ENCODE measurements around the gene CADM1. TPM values are rescaled to one million over a fixed set of nuclear protein-coding genes. Genes with fewer than 3 reads are reported as not detected.

Gene CADM1
- total and polyA plus RNA-seq, 10 donors = 1.4 to 18.8 (median 10.4) TPM

DNA sequence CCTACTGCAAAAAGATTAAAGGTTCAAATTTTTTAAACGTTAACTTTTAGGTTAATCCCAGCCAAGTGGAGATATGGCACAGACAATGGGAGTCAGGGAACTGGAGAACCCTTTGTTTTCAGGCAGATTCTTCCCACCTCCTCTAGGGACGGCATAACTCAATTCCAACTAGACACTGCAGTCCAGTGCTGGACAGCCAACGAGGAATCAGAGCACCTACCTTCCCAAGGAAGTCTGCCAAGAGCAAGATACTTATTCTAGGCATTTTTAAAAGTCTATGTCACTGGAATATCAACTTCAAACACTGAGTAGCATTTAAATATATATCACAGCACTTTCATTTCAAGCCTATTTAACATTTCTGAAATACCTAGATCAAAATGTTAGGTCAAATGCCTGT, 7.3 kb downstream of the CADM1 start:
- Histone ChIP-seq H3K27me3 (replicated peaks in 1 of 7) (peaks cover 0 to 49% (median 15%) of the 10 kb centered on the region in 7 donors), H3K27ac (no peak overlapping the region), H3K36me3 (no peaks in the 10 kb centered on the region), H3K4me1 (peaks cover 0 to 8% (median 0%) of the 10 kb centered on the region in 6 donors), H3K9me3 (no peaks in the 10 kb centered on the region), H3K4me3 (no peak overlapping the region)
- TF ChIP-seq POLR2A (IDR thresholded peaks at IDR 0.05) = no peak
- TF ChIP-seq POLR2AphosphoS5 (IDR thresholded peaks at IDR 0.05) = no peak
- TF ChIP-seq, protein P1, sequence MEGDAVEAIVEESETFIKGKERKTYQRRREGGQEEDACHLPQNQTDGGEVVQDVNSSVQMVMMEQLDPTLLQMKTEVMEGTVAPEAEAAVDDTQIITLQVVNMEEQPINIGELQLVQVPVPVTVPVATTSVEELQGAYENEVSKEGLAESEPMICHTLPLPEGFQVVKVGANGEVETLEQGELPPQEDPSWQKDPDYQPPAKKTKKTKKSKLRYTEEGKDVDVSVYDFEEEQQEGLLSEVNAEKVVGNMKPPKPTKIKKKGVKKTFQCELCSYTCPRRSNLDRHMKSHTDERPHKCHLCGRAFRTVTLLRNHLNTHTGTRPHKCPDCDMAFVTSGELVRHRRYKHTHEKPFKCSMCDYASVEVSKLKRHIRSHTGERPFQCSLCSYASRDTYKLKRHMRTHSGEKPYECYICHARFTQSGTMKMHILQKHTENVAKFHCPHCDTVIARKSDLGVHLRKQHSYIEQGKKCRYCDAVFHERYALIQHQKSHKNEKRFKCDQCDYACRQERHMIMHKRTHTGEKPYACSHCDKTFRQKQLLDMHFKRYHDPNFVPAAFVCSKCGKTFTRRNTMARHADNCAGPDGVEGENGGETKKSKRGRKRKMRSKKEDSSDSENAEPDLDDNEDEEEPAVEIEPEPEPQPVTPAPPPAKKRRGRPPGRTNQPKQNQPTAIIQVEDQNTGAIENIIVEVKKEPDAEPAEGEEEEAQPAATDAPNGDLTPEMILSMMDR (IDR thresholded peaks at IDR 0.05 in 8 of 11, conservative IDR thresholded peaks at IDR 0.05 in 3 of 11) = no peak
- 70 to 80% (median 74%) methylated on average over 3 of the region's 3 CpGs for WGBS, 5 donors
- intact Hi-C loops (cut with DNase I; ENCODE audit: low total_unique reads) = no loop called here
- no peak for DNase-seq

DNA sequence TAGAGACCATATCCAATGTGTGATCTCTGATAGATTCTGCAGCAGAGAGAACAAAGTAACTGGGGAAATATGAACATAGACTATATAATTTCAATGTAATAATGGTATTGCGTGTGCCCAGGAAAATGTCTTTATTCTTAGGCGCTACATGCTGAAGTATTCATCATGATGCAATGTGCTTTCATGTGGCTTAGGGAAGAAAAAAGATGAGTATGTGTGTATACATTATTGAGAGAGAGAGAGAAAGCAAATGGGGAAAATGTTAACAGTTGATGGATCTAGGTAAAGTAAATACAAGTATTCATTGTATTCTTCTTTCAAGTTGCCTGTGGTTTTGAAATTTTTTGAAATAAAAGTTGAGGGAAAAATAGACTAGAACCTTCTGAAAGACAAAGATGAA, 10.3 kb downstream of the CADM1 start:
- TF ChIP-seq, protein P1 (IDR thresholded peaks at IDR 0.05 in 8 of 11, conservative IDR thresholded peaks at IDR 0.05 in 3 of 11) = no peak
- intact Hi-C loops (cut with DNase I; ENCODE audit: low total_unique reads) = no loop called here
- 93 to 98% (median 97%) methylated on average over 2 of the region's 2 CpGs for WGBS, 5 donors
- Histone ChIP-seq H3K4me1 (no peaks in the 10 kb centered on the region), H3K4me3 (no peak overlapping the region), H3K27me3 (replicated peaks in 1 of 7) (peaks cover 0 to 23% (median 0%) of the 10 kb centered on the region in 7 donors), H3K36me3 (no peaks in the 10 kb centered on the region), H3K9me3 (no peaks in the 10 kb centered on the region), H3K27ac (no peak overlapping the region)
- no peak for DNase-seq

DNA sequence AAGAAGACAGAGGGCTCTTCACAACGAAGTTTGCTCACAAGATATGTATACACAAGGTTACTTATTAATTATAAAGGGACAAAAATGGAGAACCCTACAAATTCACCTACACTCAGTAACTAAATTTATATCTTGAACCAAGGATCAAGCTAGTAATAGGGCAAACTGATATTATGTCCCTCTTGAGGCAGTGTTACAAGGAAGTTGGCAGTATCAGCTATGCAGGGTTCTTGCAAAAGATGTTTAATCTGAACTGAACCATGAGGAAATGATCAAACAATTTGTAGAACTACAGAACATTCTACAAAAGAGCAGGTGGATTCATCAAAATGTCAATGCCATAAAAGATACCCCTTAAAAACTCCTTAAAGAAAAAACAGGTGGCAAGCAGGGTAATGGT, 10.7 kb downstream of the CADM1 start:
- Histone ChIP-seq H3K27me3 (replicated peaks in 1 of 7) (peaks cover 0 to 18% (median 0%) of the 10 kb centered on the region in 7 donors), H3K4me3 (no peak overlapping the region), H3K4me1 (no peaks in the 10 kb centered on the region), H3K9me3 (no peaks in the 10 kb centered on the region), H3K27ac (no peak overlapping the region), H3K36me3 (no peaks in the 10 kb centered on the region)
- no peak for DNase-seq
- TF ChIP-seq POLR2AphosphoS5 (IDR thresholded peaks at IDR 0.05) = no peak
- no peak for TF ChIP-seq POLR2A (IDR thresholded peaks at IDR 0.05)
- TF ChIP-seq, protein P1 (IDR thresholded peaks at IDR 0.05 in 8 of 11, conservative IDR thresholded peaks at IDR 0.05 in 3 of 11) = no peak
- intact Hi-C loops (cut with DNase I; ENCODE audit: low total_unique reads) = no loop called here
- WGBS, 5 donors = 44 to 77% (median 69%) methylated on average over 1 of the region's 1 CpG

DNA sequence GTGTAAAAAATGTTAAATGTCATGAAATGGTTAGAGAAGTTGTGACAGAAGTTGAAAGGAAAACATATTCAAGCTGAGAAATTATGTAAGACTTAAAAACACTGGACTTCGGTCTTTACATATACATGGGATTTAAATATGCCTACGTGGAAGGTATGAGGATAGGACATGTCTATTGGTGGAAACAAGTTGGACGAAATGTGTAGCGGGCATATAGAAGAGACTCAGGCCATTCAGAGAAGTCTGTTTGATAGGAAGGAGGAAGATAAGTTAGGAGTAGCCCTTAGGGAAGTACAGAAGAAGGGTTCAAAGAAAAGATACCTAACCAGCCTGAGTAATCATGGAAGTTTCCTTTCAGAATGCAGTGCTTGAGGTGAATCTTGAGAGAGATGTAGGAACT, 14.7 kb downstream of the CADM1 start:
- Histone ChIP-seq H3K27ac (no peak overlapping the region), H3K4me1 (no peaks in the 10 kb centered on the region), H3K9me3 (no peaks in the 10 kb centered on the region), H3K4me3 (no peak overlapping the region), H3K27me3 (replicated peaks in 1 of 7) (peaks cover 0 to 12% (median 0%) of the 10 kb centered on the region in 7 donors), H3K36me3 (no peaks in the 10 kb centered on the region)
- intact Hi-C loops (cut with DNase I; ENCODE audit: low total_unique reads) = no loop called here
- no peak for TF ChIP-seq POLR2A (IDR thresholded peaks at IDR 0.05)
- TF ChIP-seq, protein P1 (IDR thresholded peaks at IDR 0.05 in 8 of 11, conservative IDR thresholded peaks at IDR 0.05 in 3 of 11) = no peak
- TF ChIP-seq POLR2AphosphoS5 (IDR thresholded peaks at IDR 0.05) = no peak
- no peak for DNase-seq
- 88 to 96% (median 92%) methylated on average over 4 of the region's 4 CpGs for WGBS, 5 donors
